ENCODE results near the gene AUTS2.

Gene AUTS2

GRCh38 chr7:70523989-70524351 lies 925.7 kb downstream of the AUTS2 start:
- no peak overlapping the region for H3K4me3 ChIP-seq (ENCODE audit: low read length)
- no peak for TF ChIP-seq ZNF274 (IDR thresholded peaks at IDR 0.05; ENCODE audit: low read depth, low read length)

- no peak for TF ChIP-seq ZNF274 (IDR thresholded peaks at IDR 0.05; ENCODE audit: low read depth, low read length)
- no peak overlapping the region for H3K4me3 ChIP-seq (ENCODE audit: low read length)
Measured at GRCh38 chr7:70525991-70526390, 927.7 kb downstream of the AUTS2 start.

DNA sequence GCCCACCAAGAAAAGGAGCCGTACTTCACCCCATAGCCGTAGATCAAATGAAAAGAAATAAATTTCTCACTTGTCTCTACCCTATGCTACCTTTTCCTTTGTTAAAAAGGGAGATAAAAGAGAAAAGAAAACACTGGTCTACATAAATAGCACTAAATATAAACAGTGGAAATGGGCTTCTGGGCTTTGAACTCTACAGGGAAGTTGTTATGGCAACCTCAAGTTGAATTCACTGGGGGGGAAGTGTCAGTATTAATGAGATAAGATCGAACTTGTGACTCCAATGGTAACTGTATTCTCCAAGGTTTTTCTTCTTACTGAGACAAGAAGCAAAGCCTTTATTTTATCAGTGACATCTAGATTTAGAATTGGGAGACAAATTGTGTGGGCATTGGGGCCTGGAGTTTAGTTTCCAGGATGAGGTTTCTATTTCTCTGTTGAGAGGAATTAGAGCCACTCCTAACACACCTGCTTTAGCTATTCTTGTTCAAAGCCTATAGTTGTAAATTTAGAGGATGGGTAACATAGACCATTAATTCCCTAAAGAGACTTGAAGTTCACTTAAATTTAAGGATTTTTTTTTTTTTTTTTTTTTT lies 929.3 kb downstream of the AUTS2 start:
- TF ChIP-seq ZNF274 (IDR thresholded peaks at IDR 0.05; ENCODE audit: low read depth, low read length) = no peak
- H3K4me3 ChIP-seq (ENCODE audit: low read length) = no peak overlapping the region

- TF ChIP-seq ZNF274 (IDR thresholded peaks at IDR 0.05; ENCODE audit: low read depth, low read length) = no peak
Measured at GRCh38 chr7:70529436-70529835, 931.2 kb downstream of the AUTS2 start.

GRCh38 chr7:70529914-70530585 lies 931.8 kb downstream of the AUTS2 start:
- no peak for TF ChIP-seq ZNF274 (IDR thresholded peaks at IDR 0.05; ENCODE audit: low read depth, low read length)
- H3K4me3 ChIP-seq (ENCODE audit: low read length) = no peak overlapping the region

More at GRCh38 chr7:70529436-70529835, 931.2 kb downstream of the AUTS2 start:
- no peak overlapping the region for H3K4me3 ChIP-seq (ENCODE audit: low read length)

- TF ChIP-seq ZNF274 (IDR thresholded peaks at IDR 0.05; ENCODE audit: low read depth, low read length) = no peak
- H3K4me3 ChIP-seq (ENCODE audit: low read length) = no peak overlapping the region
Measured at GRCh38 chr7:70533614-70534013, 935.3 kb downstream of the AUTS2 start.

DNA sequence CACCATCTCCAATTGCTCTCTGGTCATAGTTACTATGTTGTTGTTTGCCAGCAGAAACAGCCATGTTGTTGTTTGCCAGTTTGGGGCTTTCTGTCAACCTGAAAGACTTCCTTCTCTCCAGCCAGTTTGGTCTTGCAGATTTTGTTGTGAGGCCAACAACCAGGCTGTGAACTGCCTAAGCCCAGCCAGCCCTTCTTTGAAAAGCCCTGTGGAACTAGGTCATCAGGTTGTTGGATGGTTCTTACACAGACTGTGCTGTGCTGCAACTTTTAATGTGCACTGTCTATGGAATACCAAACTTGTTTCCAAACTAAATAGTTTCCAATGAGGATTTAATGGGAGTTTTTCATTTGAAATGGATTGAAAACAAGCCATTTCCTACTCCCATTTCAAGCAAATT lies 940.9 kb downstream of the AUTS2 start:
- no peak overlapping the region for H3K4me3 ChIP-seq (ENCODE audit: low read length)
- TF ChIP-seq ZNF274 (IDR thresholded peaks at IDR 0.05; ENCODE audit: low read depth, low read length) = no peak

DNA sequence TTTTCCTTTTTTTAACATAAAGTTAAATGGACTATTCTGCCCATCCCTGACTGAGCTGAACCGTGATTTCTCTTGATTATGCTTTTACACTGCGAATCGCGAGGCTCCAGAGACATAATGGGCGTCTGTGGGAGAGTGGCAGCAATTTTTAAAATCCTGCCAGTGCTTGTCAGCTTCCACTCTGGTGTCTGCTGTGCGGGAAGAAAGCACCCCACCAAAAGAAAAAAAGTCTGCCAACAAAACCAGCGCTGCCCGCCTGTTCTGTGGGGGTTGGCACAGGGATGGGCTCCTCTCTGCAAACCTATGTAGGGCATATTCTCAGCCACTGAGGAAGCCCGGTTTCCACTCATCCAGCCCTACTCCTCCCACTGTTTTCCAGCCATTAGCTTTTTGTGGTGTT lies 941.3 kb downstream of the AUTS2 start:
- no peak for TF ChIP-seq ZNF274 (IDR thresholded peaks at IDR 0.05; ENCODE audit: low read depth, low read length)
- H3K4me3 ChIP-seq (ENCODE audit: low read length) = no peak overlapping the region

- TF ChIP-seq ZNF274 (IDR thresholded peaks at IDR 0.05; ENCODE audit: low read depth, low read length) = no peak
- no peak overlapping the region for H3K4me3 ChIP-seq (ENCODE audit: low read length)
Measured at GRCh38 chr7:70540641-70541040, 942.4 kb downstream of the AUTS2 start.

- TF ChIP-seq ZNF274 (IDR thresholded peaks at IDR 0.05; ENCODE audit: low read depth, low read length) = no peak
- no peak overlapping the region for H3K4me3 ChIP-seq (ENCODE audit: low read length)
Measured at GRCh38 chr7:70542750-70543376, 944.6 kb downstream of the AUTS2 start.

DNA sequence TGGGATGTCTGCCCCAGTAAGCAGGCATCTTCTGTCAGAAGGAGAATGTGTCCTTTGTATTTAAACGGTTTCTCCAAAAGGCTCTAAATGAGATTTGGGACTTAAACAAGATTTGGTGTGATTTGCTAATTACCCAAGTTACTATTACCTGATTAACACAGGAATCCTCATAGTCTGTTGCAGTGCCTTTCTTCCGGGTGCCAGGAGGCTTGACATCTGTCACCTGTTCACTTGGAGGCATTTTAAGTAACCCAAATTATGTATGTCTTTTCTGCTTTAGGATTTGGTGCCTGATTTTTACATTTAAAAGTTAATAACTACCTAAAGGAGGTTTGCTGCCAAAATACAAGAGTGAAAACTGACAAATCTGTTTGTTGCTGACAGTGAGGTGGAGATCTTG lies 945.7 kb downstream of the AUTS2 start:
- no peak overlapping the region for H3K4me3 ChIP-seq (ENCODE audit: low read length)
- no peak for TF ChIP-seq ZNF274 (IDR thresholded peaks at IDR 0.05; ENCODE audit: low read depth, low read length)

DNA sequence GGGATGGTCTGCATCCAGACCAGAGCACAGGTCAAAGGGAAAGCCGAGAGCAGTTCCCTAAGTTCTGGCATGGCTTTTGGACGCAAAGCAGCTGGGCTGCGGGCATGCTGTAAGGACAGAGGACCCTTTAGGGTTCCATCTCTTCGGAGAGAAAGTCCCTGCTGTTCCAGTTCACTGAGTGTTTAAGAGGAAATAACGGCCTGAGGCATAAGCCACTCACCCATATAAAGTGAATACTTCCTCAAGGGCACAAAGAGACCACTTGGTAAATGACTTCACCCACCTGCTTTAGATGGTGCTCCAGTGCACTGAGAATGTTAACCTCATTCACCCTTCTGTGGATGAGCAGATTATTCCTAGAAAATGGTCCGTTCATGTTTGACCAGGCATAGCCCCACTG lies 946.9 kb downstream of the AUTS2 start:
- TF ChIP-seq ZNF274 (IDR thresholded peaks at IDR 0.05; ENCODE audit: low read depth, low read length) = no peak
- H3K4me3 ChIP-seq (ENCODE audit: low read length) = no peak overlapping the region

- no peak overlapping the region for H3K4me3 ChIP-seq (ENCODE audit: low read length)
- TF ChIP-seq ZNF274 (IDR thresholded peaks at IDR 0.05; ENCODE audit: low read depth, low read length) = no peak
Measured at GRCh38 chr7:70552141-70552540, 953.9 kb downstream of the AUTS2 start.

DNA sequence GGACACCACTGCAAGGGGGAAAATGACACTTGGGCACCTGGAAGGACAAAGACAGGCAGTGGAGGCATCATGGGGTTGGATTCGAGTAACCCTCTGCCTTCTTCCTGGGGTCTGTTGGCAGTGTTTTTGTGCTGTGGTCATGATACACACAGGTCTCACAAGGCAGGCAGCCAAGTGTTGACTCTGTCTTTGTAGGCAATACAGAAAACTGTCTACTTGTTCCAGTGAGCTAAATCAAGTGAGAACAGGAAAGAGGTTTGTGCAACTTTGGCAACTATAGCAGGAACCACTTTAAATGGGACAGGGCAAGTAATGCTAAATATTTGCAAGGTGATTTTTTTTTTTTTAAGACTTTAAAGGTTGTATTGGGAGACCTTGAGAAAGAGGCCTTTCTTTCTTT lies 955.1 kb downstream of the AUTS2 start:
- H3K4me3 ChIP-seq (ENCODE audit: low read length) = no peak overlapping the region
- no peak for TF ChIP-seq ZNF274 (IDR thresholded peaks at IDR 0.05; ENCODE audit: low read depth, low read length)

GRCh38 chr7:70554646-70555045 lies 956.4 kb downstream of the AUTS2 start:
- H3K4me3 ChIP-seq (ENCODE audit: low read length) = no peak overlapping the region
- no peak for TF ChIP-seq ZNF274 (IDR thresholded peaks at IDR 0.05; ENCODE audit: low read depth, low read length)

All from GM08714 (cell line).